ENCODE results near the gene SAP130.

Gene SAP130

DNA sequence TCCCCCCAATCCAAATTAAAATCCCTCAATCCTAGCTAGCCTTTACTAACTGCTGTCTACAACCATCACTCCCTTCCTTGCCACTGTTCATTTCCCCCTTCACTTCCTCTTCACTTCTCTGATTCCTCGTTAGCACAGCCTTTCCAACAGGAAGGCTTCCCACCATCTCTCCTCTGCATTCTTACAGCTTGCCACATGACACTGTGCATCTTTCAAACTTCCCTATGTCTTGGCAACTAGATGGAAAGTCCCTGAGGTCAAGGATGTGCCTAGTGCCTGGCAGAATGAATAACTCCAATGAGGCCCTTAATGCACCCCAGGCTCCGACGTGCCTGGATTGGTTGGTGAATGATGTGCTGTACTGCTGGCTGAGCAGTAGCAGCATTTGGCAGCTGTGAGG lies 15.2 kb downstream of the SAP130 start:
- H3K36me3 Mint-ChIP-seq (ENCODE audit: insufficient read depth): peaks cover 81% of the 10 kb centered on the region
- no peak overlapping the region for H3K4me3 Mint-ChIP-seq
- ATAC-seq (replicated peaks; ENCODE audit: extremely low read depth, poor library complexity, severe bottlenecking): no peak
- no peaks in the 10 kb centered on the region for H3K4me1 Mint-ChIP-seq
- DNase-seq (ENCODE audit: low spot score in 2 of 2): no peak
- peak overlapping the region; percentile 2 for H3K27ac Mint-ChIP-seq (ENCODE audit: low read depth)
- no peaks in the 10 kb centered on the region for H3K27me3 Mint-ChIP-seq
- no peaks in the 10 kb centered on the region for H3K9me3 Mint-ChIP-seq

DNA sequence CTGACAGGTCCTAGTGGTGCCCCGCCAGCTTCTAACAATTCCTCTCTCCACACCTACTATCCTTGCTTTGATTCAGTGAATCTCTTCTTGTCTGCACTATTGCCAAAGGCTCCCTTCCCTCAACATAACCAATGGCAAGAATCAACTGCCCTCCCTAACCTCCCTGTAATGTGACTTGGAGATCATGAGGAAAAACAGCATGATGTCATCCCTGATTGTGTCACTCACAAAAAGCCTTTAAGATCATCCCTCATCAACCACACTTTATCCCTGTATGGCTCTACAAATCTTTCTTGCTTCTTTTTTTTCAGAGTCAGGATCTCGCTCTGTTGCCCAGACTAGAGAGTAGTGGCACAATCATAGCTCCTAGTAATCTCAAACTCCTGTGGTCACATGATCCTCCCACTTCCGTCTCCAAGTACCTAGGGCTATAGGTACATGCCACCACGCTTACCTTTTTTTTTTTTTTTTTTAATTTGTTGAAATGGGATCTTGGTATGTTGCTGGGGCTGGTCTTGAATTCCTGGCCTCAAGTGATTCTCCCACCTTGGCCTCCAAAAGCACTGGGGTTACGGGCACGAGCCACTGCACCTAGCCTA lies 19.7 kb downstream of the SAP130 start:
- Mint-ChIP-seq H3K4me1 (no peaks in the 10 kb centered on the region), H3K9me3 (no peaks in the 10 kb centered on the region), H3K27ac (ENCODE audit: low read depth) (no peak overlapping the region), H3K4me3 (no peak overlapping the region), H3K36me3 (ENCODE audit: insufficient read depth) (peaks cover 79% of the 10 kb centered on the region), H3K27me3 (no peaks in the 10 kb centered on the region)
- DNase-seq (ENCODE audit: low spot score in 2 of 2) (no peak), ATAC-seq (replicated peaks; ENCODE audit: extremely low read depth, poor library complexity, severe bottlenecking) (no peak)

DNA sequence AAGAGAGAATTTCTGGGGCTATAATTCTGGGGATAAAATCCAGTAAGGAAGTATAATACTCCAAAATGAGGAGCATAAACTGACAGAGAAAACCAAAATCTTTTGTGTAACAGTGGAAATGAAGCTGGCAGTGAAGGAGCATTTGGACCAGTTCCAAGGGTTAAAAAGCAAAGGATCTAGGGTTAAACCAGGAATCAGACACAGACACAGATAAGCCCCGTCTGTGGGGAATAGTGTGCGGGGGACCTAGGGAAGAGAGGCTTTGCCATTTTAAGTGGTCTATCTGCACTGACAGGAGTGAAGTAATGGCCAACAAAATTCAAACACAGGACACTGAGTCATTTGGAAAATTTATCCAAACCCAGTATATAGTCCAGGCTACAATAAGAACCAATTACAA lies 23.4 kb downstream of the SAP130 start:
- DNase-seq (ENCODE audit: low spot score in 2 of 2): no peak
- ATAC-seq (replicated peaks; ENCODE audit: extremely low read depth, poor library complexity, severe bottlenecking): no peak
- H3K9me3 Mint-ChIP-seq: no peaks in the 10 kb centered on the region
- H3K4me1 Mint-ChIP-seq: no peaks in the 10 kb centered on the region
- no peak overlapping the region for H3K27ac Mint-ChIP-seq (ENCODE audit: low read depth)
- no peaks in the 10 kb centered on the region for H3K27me3 Mint-ChIP-seq
- H3K36me3 Mint-ChIP-seq (ENCODE audit: insufficient read depth): peaks cover 69% of the 10 kb centered on the region
- no peak overlapping the region for H3K4me3 Mint-ChIP-seq

DNA sequence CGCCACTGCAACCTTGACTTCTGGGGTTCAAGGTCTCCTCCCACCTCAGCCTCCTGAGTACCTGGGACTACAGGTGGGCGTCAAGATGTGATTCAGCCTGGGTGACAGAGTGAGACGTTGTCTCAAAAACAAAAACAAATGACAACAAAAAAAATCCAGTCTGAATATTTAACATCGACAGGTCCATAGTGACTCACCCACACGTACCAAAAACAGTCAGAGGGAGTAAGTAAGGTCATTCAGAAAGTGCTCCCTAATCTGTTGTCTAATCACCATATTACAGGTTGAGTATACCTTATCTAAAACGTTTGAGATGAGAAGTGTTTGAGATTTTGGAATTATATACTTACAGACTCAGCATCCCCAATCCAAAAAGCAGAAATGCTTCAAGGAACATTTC lies 24.4 kb downstream of the SAP130 start:
- DNase-seq (ENCODE audit: low spot score in 2 of 2) (no peak), ATAC-seq (replicated peaks; ENCODE audit: extremely low read depth, poor library complexity, severe bottlenecking) (no peak)
- Mint-ChIP-seq H3K27ac (ENCODE audit: low read depth) (peak overlapping the region; percentile 53), H3K4me1 (no peaks in the 10 kb centered on the region), H3K9me3 (no peaks in the 10 kb centered on the region), H3K27me3 (no peaks in the 10 kb centered on the region), H3K36me3 (ENCODE audit: insufficient read depth) (peaks cover 68% of the 10 kb centered on the region), H3K4me3 (no peak overlapping the region)

DNA sequence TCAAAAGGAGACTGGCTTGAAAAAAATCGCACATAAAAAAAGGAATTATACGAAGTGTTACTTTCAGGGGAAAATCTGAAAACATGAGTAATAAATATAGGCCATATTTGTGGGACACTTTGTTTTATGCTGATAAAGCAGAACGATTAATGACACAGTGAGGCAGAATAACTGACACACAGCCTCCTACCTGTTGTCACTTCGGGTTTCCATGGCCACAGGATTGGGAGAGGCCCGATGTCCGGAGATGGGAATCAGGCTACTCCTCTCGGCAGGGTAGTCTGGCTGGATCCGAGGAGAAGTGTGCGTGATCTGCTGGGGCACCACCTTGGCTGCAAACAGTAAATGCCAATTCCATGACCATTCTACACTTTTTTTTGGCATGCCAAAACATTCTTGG lies 31.7 kb downstream of the SAP130 start:
- H3K4me3 Mint-ChIP-seq: no peak overlapping the region
- H3K27ac Mint-ChIP-seq (ENCODE audit: low read depth): no peak overlapping the region
- ATAC-seq (replicated peaks; ENCODE audit: extremely low read depth, poor library complexity, severe bottlenecking): no peak
- H3K27me3 Mint-ChIP-seq: no peaks in the 10 kb centered on the region
- H3K9me3 Mint-ChIP-seq: no peaks in the 10 kb centered on the region
- no peaks in the 10 kb centered on the region for H3K4me1 Mint-ChIP-seq
- no peak for DNase-seq (ENCODE audit: low spot score in 2 of 2)
- peaks cover 59% of the 10 kb centered on the region for H3K36me3 Mint-ChIP-seq (ENCODE audit: insufficient read depth)

DNA sequence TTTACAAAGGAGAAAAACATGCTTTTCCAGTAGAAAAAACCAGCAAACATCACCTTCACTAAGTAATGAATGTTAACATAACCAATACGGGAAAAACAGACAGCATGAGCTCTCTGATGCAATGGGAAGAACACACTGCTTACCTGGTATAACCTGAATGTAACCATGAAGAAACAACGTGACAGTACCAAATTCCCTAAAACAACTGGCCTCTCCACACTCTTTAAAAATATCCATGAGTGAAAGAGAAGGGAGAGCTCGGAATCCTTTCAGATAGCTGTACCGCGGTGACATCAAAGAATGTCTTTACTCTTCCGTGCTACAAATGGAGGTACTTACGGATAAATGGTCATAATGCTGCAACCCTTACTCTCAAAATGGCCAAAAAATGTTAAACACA lies 32.1 kb downstream of the SAP130 start:
- Mint-ChIP-seq H3K27ac (ENCODE audit: low read depth) (no peak overlapping the region), H3K27me3 (no peaks in the 10 kb centered on the region), H3K36me3 (ENCODE audit: insufficient read depth) (peaks cover 61% of the 10 kb centered on the region), H3K4me3 (no peak overlapping the region), H3K9me3 (no peaks in the 10 kb centered on the region), H3K4me1 (no peaks in the 10 kb centered on the region)
- ATAC-seq (replicated peaks; ENCODE audit: extremely low read depth, poor library complexity, severe bottlenecking): no peak
- DNase-seq (ENCODE audit: low spot score in 2 of 2): no peak

DNA sequence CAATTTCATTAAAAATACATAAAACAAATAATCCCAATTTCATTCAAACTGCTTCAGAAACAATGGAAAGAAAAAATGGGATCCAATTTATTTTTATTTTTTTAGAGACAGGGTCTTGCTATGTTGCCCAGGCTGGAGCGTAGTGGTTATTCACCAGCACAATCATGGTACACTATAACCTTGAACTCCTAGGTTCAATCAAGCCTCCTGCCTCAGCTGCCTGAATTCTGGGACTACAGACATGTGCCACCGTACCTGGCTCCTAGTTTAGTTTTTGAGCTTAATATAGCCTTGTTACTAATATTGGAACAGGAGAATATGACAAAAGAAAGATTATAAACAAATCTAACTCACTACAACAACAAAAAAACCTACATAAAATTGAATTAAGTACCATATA lies 34.2 kb downstream of the SAP130 start:
- DNase-seq (ENCODE audit: low spot score in 2 of 2) (no peak), ATAC-seq (replicated peaks; ENCODE audit: extremely low read depth, poor library complexity, severe bottlenecking) (no peak)
- Mint-ChIP-seq H3K27me3 (no peaks in the 10 kb centered on the region), H3K9me3 (no peaks in the 10 kb centered on the region), H3K27ac (ENCODE audit: low read depth) (no peak overlapping the region), H3K4me3 (no peak overlapping the region), H3K4me1 (no peaks in the 10 kb centered on the region), H3K36me3 (ENCODE audit: insufficient read depth) (peaks cover 57% of the 10 kb centered on the region)

DNA sequence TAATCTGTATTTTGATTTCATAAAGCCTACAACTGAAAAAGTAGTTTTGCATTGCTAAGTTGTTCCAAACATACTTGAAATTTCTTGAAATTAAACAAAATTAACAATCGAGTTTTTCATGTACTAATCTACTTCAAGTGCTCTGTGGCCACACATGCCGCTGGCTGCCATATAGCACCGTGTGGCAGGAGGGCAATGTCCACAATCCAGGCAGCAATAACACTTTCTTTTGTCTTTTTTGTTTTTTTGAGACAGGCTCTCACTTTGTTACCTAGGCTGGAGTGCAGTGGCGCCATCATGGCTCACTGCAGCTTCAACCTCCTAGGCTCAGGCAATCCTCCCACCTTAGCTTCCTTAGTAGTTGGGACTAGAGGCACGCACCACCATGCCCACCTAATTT lies 36.1 kb downstream of the SAP130 start:
- Mint-ChIP-seq H3K27me3 (no peaks in the 10 kb centered on the region), H3K27ac (ENCODE audit: low read depth) (no peak overlapping the region), H3K36me3 (ENCODE audit: insufficient read depth) (peaks cover 55% of the 10 kb centered on the region), H3K4me3 (no peak overlapping the region), H3K9me3 (no peaks in the 10 kb centered on the region), H3K4me1 (no peaks in the 10 kb centered on the region)
- no peak for ATAC-seq (replicated peaks; ENCODE audit: extremely low read depth, poor library complexity, severe bottlenecking)
- DNase-seq (ENCODE audit: low spot score in 2 of 2): no peak

DNA sequence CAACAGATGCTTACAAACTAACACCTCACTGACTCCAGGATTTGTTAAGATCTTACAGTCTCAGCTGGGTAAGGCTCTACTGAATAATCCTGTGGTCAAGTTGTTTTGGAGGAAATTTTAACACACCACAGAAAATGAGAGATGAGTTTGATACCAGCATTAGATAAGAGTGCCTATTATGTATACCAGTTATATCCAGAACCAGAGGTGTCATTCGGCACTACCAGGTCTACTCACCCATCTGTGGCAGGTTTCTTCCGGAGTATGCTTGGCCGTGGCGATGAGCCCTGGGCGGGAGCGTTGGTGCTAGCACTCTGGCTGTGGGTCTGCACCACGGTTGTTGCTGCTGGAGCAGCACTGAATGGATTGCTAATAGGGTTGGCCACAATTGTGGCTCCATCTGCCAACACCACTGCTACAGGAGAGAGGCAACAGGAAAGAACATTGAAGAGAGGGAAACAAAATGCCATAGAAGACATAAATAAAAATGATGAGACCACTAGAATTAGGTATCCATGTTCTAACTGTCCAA lies 41.2 kb downstream of the SAP130 start:
- no peak for ATAC-seq (replicated peaks; ENCODE audit: extremely low read depth, poor library complexity, severe bottlenecking)
- Mint-ChIP-seq H3K27ac (ENCODE audit: low read depth) (no peak overlapping the region), H3K4me3 (no peak overlapping the region), H3K36me3 (ENCODE audit: insufficient read depth) (peaks cover 64% of the 10 kb centered on the region), H3K4me1 (peaks cover 7% of the 10 kb centered on the region), H3K27me3 (no peaks in the 10 kb centered on the region), H3K9me3 (no peaks in the 10 kb centered on the region)
- DNase-seq (ENCODE audit: low spot score in 2 of 2): no peak

DNA sequence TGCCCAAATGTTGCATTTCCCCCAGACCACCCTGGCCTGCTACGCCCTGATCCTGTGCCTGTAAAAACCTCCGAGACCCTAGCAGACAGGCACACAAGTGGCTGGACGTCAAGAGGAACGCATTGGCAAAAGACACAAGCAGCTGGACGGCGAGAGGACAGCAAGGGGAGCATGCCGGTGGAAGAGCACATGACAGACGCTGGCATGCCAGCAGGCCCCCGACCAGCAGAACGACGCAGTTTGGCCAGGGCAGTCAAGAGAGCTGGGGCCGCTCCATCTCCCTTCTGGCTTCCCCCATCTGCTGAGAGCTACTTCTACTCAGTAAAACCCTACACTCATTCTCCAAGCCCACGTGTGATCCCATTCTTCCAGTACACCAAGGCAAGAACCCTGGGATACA lies 42.1 kb downstream of the SAP130 start:
- Mint-ChIP-seq H3K4me3 (no peak overlapping the region), H3K27ac (ENCODE audit: low read depth) (no peak overlapping the region)

DNA sequence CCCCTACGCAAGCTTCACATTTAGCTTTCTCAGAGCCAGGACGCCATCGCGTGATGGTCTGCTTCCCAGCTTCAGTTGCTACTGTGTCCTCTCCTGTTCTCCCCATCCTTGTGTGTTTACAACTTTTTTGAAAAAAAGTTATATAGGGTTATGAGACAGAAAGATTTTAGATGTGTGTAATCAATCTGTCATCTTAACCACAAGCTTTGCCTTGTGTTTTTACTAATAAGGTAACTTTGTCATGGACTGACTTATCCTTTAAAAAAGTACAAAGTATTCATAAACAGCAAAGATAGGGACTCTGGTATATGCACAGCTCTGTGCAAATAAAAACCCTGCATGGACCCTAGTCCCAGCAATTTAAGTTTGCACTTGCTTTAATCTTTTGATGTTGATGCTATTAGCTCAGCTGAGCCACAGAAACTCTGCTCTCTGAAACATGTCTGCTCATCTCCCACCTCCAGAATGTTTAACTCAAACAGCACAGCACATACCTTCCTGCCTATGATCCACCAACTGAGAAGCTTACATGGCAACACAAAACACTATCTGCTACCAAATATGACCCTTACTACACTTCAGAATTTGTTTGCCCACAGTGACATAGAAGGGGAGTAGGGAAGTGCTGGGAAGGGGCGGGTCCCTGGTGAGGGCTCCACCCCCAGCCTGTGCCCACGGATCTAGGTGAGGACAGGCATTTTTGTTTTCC lies 42.7 kb downstream of the SAP130 start:
- H3K4me1 Mint-ChIP-seq: peaks cover 7% of the 10 kb centered on the region
- ATAC-seq (replicated peaks; ENCODE audit: extremely low read depth, poor library complexity, severe bottlenecking): no peak
- H3K4me3 Mint-ChIP-seq: no peak overlapping the region
- no peak overlapping the region for H3K27ac Mint-ChIP-seq (ENCODE audit: low read depth)
- peaks cover 61% of the 10 kb centered on the region for H3K36me3 Mint-ChIP-seq (ENCODE audit: insufficient read depth)
- H3K27me3 Mint-ChIP-seq: no peaks in the 10 kb centered on the region
- DNase-seq (ENCODE audit: low spot score in 2 of 2): no peak
- no peaks in the 10 kb centered on the region for H3K9me3 Mint-ChIP-seq

More for the DNA sequence above, 42.1 kb downstream of the SAP130 start:
- H3K4me1 Mint-ChIP-seq: peaks cover 7% of the 10 kb centered on the region
- H3K9me3 Mint-ChIP-seq: no peaks in the 10 kb centered on the region
- no peaks in the 10 kb centered on the region for H3K27me3 Mint-ChIP-seq
- no peak for DNase-seq (ENCODE audit: low spot score in 2 of 2)
- no peak for ATAC-seq (replicated peaks; ENCODE audit: extremely low read depth, poor library complexity, severe bottlenecking)
- peaks cover 61% of the 10 kb centered on the region for H3K36me3 Mint-ChIP-seq (ENCODE audit: insufficient read depth)

DNA sequence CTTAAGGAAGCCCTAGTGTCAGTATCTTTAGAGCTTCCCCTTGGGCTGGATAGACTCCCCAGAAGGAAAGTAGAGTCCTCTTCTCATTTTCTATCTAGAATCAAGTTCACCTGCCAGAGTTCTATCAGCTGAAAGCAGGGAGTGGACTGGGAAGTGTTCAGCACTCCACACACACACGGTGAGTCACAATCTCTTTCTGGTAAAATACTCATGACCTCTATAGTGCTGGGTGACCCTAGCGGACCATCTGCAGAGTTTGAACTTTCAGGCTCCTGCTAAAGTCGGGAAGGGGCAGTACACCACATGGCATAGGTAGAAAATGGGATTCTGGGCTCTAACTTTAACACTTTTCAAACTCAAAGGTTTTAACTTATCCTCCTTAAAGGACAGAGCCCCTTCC lies 43.3 kb downstream of the SAP130 start:
- H3K4me1 Mint-ChIP-seq: peaks cover 7% of the 10 kb centered on the region
- H3K27me3 Mint-ChIP-seq: no peaks in the 10 kb centered on the region
- H3K4me3 Mint-ChIP-seq: no peak overlapping the region
- no peaks in the 10 kb centered on the region for H3K9me3 Mint-ChIP-seq
- H3K36me3 Mint-ChIP-seq (ENCODE audit: insufficient read depth): peaks cover 59% of the 10 kb centered on the region
- no peak overlapping the region for H3K27ac Mint-ChIP-seq (ENCODE audit: low read depth)
- ATAC-seq (replicated peaks; ENCODE audit: extremely low read depth, poor library complexity, severe bottlenecking) (no peak), DNase-seq (ENCODE audit: low spot score in 2 of 2) (no peak)

DNA sequence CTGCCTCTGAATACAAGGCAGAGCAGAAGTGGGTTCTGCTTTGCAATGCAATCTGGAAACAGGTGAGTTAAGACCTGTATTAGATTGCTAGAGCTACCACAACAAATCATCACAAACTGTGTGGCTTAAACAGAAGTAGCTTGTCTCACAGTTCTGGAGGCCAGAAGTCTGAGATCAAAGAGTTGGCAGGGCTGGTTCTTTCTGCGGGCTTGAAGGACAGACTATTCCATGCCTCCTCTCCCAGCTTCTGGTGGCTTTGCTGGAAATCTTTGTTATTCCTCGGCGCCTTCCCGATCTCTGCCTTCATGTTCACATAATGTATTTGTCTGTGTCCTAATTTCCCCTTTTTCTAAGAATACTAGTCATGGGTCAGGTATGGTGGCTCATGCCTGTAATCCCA lies 58.4 kb downstream of the SAP130 start:
- Mint-ChIP-seq H3K36me3 (ENCODE audit: insufficient read depth) (peaks cover 27% of the 10 kb centered on the region), H3K9me3 (no peaks in the 10 kb centered on the region), H3K4me3 (no peak overlapping the region), H3K27ac (ENCODE audit: low read depth) (no peak overlapping the region), H3K4me1 (no peaks in the 10 kb centered on the region), H3K27me3 (no peaks in the 10 kb centered on the region)
- ATAC-seq (replicated peaks; ENCODE audit: extremely low read depth, poor library complexity, severe bottlenecking) (no peak), DNase-seq (ENCODE audit: low spot score in 2 of 2) (no peak)

Measured in central memory CD8-positive, alpha-beta T cell (primary cell).